H9 (cell line): ENCODE results near the gene DHRS13. TPM values are rescaled to one million over a fixed set of nuclear protein-coding genes. Genes with fewer than 3 reads are reported as not detected.

Experiments
- DNase-seq: peaks from one replicate; pipeline ENCODE4 v3.0.0-alpha.2; 2017
- H2AFZ ChIP-seq: one replicate; pipeline ENCODE4 v1.6.1; 2013; ENCODE audit warnings: mild to moderate bottlenecking, low read length, control low read depth, moderate library complexity
- H2AK5ac ChIP-seq: 2 replicates; pipeline ENCODE4 v1.6.1; 2013; ENCODE audit warnings: low read length, control low read depth, mixed read lengths; ENCODE audit not compliant: insufficient read length
- H2BK120ac ChIP-seq: one replicate; pipeline ENCODE4 v1.6.1; 2013; ENCODE audit warnings: low read depth, mild to moderate bottlenecking, low read length, control low read depth, inconsistent platforms; ENCODE audit not compliant: poor library complexity, severe bottlenecking
- H2BK12ac ChIP-seq: 2 replicates; pipeline ENCODE4 v1.6.1; 2013; ENCODE audit warnings: low read length, control low read depth, mixed read lengths, low read depth; ENCODE audit not compliant: insufficient read length
- H2BK15ac ChIP-seq: 2 replicates; pipeline ENCODE4 v1.6.1; 2013; ENCODE audit warnings: low read depth, low read length, control low read depth
- H2BK20ac ChIP-seq: one replicate; pipeline ENCODE4 v1.6.1; 2013; ENCODE audit warnings: low read depth, mild to moderate bottlenecking, low read length, control low read depth, inconsistent platforms; ENCODE audit not compliant: poor library complexity, severe bottlenecking
- H2BK5ac ChIP-seq: 2 replicates; pipeline ENCODE4 v1.6.1; 2013; ENCODE audit warnings: low read length, control low read depth, mixed read lengths; ENCODE audit not compliant: insufficient read length
- H3K14ac ChIP-seq: 2 replicates; pipeline ENCODE4 v1.6.1; 2013; ENCODE audit warnings: low read length, control low read depth; ENCODE audit not compliant: insufficient read depth
- H3K18ac ChIP-seq: 2 replicates; pipeline ENCODE4 v1.6.1; 2013; ENCODE audit warnings: low read depth, mild to moderate bottlenecking, mixed read lengths, low read length, control low read depth; ENCODE audit not compliant: insufficient read length
- H3K23ac ChIP-seq: 2 replicates; pipeline ENCODE4 v1.6.1; 2013; ENCODE audit warnings: low read length, control low read depth, mixed read lengths, low read depth; ENCODE audit not compliant: insufficient read length
- H3K23me2 ChIP-seq: 2 replicates; pipeline ENCODE4 v1.6.1; 2013; ENCODE audit warnings: low read depth, mild to moderate bottlenecking, mixed read lengths, low read length, control low read depth; ENCODE audit not compliant: insufficient read length, poor library complexity, severe bottlenecking
- H3K27ac ChIP-seq: 2 replicates; pipeline ENCODE4 v1.5.1; 2013; ENCODE audit warnings: low read length, control low read depth, mixed read lengths, low read depth; ENCODE audit not compliant: insufficient read length
- H3K27me3 ChIP-seq: 2 replicates; pipeline ENCODE4 v1.6.1; 2013; ENCODE audit warnings: low read length, control low read depth, inconsistent platforms; ENCODE audit not compliant: insufficient read depth
- H3K4ac ChIP-seq: 2 replicates; pipeline ENCODE4 v1.6.1; 2013; ENCODE audit warnings: low read depth, mild to moderate bottlenecking, control low read depth, inconsistent platforms, low read length, moderate library complexity
- H3K4me1 ChIP-seq: 2 replicates; pipeline ENCODE4 v1.6.1; 2013; ENCODE audit warnings: low read length, control low read depth, inconsistent platforms; ENCODE audit not compliant: insufficient read depth
- H3K4me2 ChIP-seq: 2 replicates; pipeline ENCODE4 v1.6.1; 2013; ENCODE audit warnings: low read length, control low read depth, mixed read lengths; ENCODE audit not compliant: insufficient read length, insufficient read depth
- H3K56ac ChIP-seq: 2 replicates; pipeline ENCODE4 v1.6.1; 2013; ENCODE audit warnings: low read depth, mild to moderate bottlenecking, mixed read lengths, low read length, control low read depth; ENCODE audit not compliant: insufficient read length
- H3K79me1 ChIP-seq: 2 replicates; pipeline ENCODE4 v1.6.1; 2013; ENCODE audit warnings: low read depth, mild to moderate bottlenecking, moderate library complexity, low read length, control low read depth, inconsistent platforms; ENCODE audit not compliant: insufficient read depth, poor library complexity, severe bottlenecking
- H3K79me2 ChIP-seq: 2 replicates; pipeline ENCODE4 v1.6.1; 2013; ENCODE audit warnings: low read length, control low read depth, inconsistent platforms; ENCODE audit not compliant: insufficient read depth
- H3K9ac ChIP-seq: 2 replicates; pipeline ENCODE4 v1.6.1; 2013; ENCODE audit warnings: low read length, control low read depth, mixed read lengths; ENCODE audit not compliant: insufficient read length; ENCODE audit errors: extremely low read depth
- H3K9me3 ChIP-seq: one replicate; pipeline ENCODE4 v1.6.1; 2013; ENCODE audit warnings: low read depth, low read length, inconsistent platforms; ENCODE audit not compliant: control insufficient read depth
- H3T11ph ChIP-seq: one replicate; pipeline ENCODE4 v1.6.1; 2013; ENCODE audit warnings: mild to moderate bottlenecking, low read length, control low read depth, inconsistent platforms
- H4K20me1 ChIP-seq: one replicate; pipeline ENCODE4 v1.6.1; 2013; ENCODE audit not compliant: control insufficient read depth, insufficient read length, insufficient read depth
- H4K5ac ChIP-seq: 2 replicates; pipeline ENCODE4 v1.6.1; 2013; ENCODE audit warnings: low read depth, mild to moderate bottlenecking, mixed read lengths, low read length, control low read depth; ENCODE audit not compliant: insufficient read length
- H4K8ac ChIP-seq: replicated peaks from 2 replicates; pipeline ENCODE4 v1.6.1; 2013; ENCODE audit warnings: low read length, control low read depth, mixed read lengths, low read depth; ENCODE audit not compliant: insufficient read length
- H4K91ac ChIP-seq: 2 replicates; pipeline ENCODE4 v1.6.1; 2013; ENCODE audit warnings: low read depth, mild to moderate bottlenecking, moderate library complexity, mixed read lengths, low read length, control low read depth; ENCODE audit not compliant: insufficient read length
- H3K27ac Mint-ChIP-seq, 3 experiments: 2 replicates in 2 of 3; 3 replicates in 1 of 3; pipeline ENCODE4 v1.8.0; 2020 to 2021; ENCODE audit warnings: mixed read lengths in 3 of 3, mild to moderate bottlenecking in 1 of 3, moderate library complexity in 1 of 3
- H3K27me3 Mint-ChIP-seq: 2 replicates; pipeline ENCODE4 v1.8.0; 2021; ENCODE audit warnings: low read depth, mild to moderate bottlenecking, moderate library complexity, mixed read lengths
- H3K36me3 Mint-ChIP-seq, 3 experiments: 2 replicates in 2 of 3; 3 replicates in 1 of 3; pipeline ENCODE4 v1.8.0; 2020 to 2021; ENCODE audit warnings: low read depth in 3 of 3, mixed read lengths in 3 of 3; ENCODE audit not compliant: insufficient read depth in 1 of 3
- H3K4me1 Mint-ChIP-seq, 2 experiments: 2 replicates each; pipeline ENCODE4 v1.8.0; 2020; ENCODE audit warnings: mixed read lengths in 2 of 2
- H3K4me3 Mint-ChIP-seq, 2 experiments: 2 replicates in 1 of 2; 3 replicates in 1 of 2; pipeline ENCODE4 v1.8.0; 2020 to 2021; ENCODE audit warnings: mild to moderate bottlenecking in 2 of 2, mixed read lengths in 2 of 2, moderate library complexity in 1 of 2
- H3K9me3 Mint-ChIP-seq, 2 experiments: 2 replicates in 1 of 2; 3 replicates in 1 of 2; pipeline ENCODE4 v1.8.0; 2020; ENCODE audit warnings: mild to moderate bottlenecking in 2 of 2, mixed read lengths in 2 of 2, moderate library complexity in 1 of 2
- CTCF ChIP-seq: fragments of 200-600 bp; sonication (generic); conservative IDR thresholded peaks from 3 replicates; pipeline ENCODE4 v1.8.0; 2021; ENCODE audit warnings: antibody characterized with exemption, mild to moderate bottlenecking
- WGBS: extraction: QIAGEN DNeasy Blood & Tissue Kit; methylation state at CpG from one replicate; pipeline ENCODE4 v1.1.7; 2013; ENCODE audit warnings: missing lambda C conversion rate, low lambda C conversion rate, mixed read lengths; ENCODE audit not compliant: insufficient read length; ENCODE audit errors: extremely low coverage; 5-methylcytosine and 5-hydroxymethylcytosine counted together
- total RNA-seq: library from RNA; stranded (reverse); gene quantifications from 2 replicates; pipeline ENCODE4 v1.2.1, GENCODE V29; 2021

DHRS13 gene
- total RNA-seq, 1 experiment from 2014 or later: 29.6 TPM

- no peak overlapping the region for H2AFZ ChIP-seq
- WGBS: no CpG with 5 or more reads among the region's 10 CpGs
- H3T11ph ChIP-seq: no peak overlapping the region
- no peak overlapping the region for H3K9ac ChIP-seq
- H2BK20ac ChIP-seq: no peak overlapping the region
- no peak overlapping the region for H2AK5ac ChIP-seq
- no peak overlapping the region for H4K91ac ChIP-seq
- no peak overlapping the region for H2BK5ac ChIP-seq
- no peak overlapping the region for H2BK15ac ChIP-seq
- H3K4me3 Mint-ChIP-seq: no peak overlapping the region; a peak in 1 of 5 replicates
- H3K23me2 ChIP-seq: no peaks in the 10 kb centered on the region
- no peak for TF ChIP-seq CTCF
- H3K79me1 ChIP-seq: no peaks in the 10 kb centered on the region
- H4K20me1 ChIP-seq: no peaks in the 10 kb centered on the region
- no peak overlapping the region for H3K27ac ChIP-seq
- no peaks in the 10 kb centered on the region for H3K27me3 ChIP-seq
- no peak overlapping the region for H2BK120ac ChIP-seq
- peaks cover 4 to 6% of the 10 kb centered on the region in 2 experiments; a peak in 3 of 5 replicates for H3K9me3 Mint-ChIP-seq
- peaks cover 6 to 8% of the 10 kb centered on the region in 2 experiments for H3K4me1 Mint-ChIP-seq
- no peak for DNase-seq
- no peak overlapping the region for H4K5ac ChIP-seq
- no peak overlapping the region for H3K18ac ChIP-seq
- no peaks in the 10 kb centered on the region for H3K4me1 ChIP-seq
- H3K4me2 ChIP-seq: no peak overlapping the region
- H3K4ac ChIP-seq: no peak overlapping the region
- no peak overlapping the region for H3K14ac ChIP-seq
- H3K23ac ChIP-seq: no peak overlapping the region
- H3K27me3 Mint-ChIP-seq: no peaks in the 10 kb centered on the region
- peaks cover 29 to 70% (median 66%) of the 10 kb centered on the region in 3 experiments; a peak in 6 of 7 replicates for H3K36me3 Mint-ChIP-seq
- no peaks in the 10 kb centered on the region for H3K79me2 ChIP-seq
- no peaks in the 10 kb centered on the region for H3K9me3 ChIP-seq
- no peak overlapping the region for H3K27ac Mint-ChIP-seq
- H3K56ac ChIP-seq: no peak overlapping the region
- no peak overlapping the region for H2BK12ac ChIP-seq
- H4K8ac ChIP-seq: no peak overlapping the region
These were observed 22.3 kb downstream of the DHRS13 start for GRCh38 chr17:28880572-28880945.
